ENCODE measurements around the gene SNAPC5. TPM values are rescaled to one million over a fixed set of nuclear protein-coding genes. Genes with fewer than 3 reads are reported as not detected.

SNAPC5 gene
- total RNA-seq, 1 experiment from 2014 or later = 28.3 TPM

- Histone ChIP-seq H3K9me3 (ENCODE audit: control insufficient read depth in 1 of 2, insufficient read depth in 1 of 2, low read depth in 1 of 2, low read length in 2 of 2) (no peaks in the 10 kb centered on the region), H2AFZ (ENCODE audit: low read depth, low read length, poor library complexity, severe bottlenecking) (no peak overlapping the region), H3K27ac (ENCODE audit: low read depth, low read length) (no peak overlapping the region), H3K27me3 (ENCODE audit: insufficient read depth, low read length) (no peaks in the 10 kb centered on the region), H3K4me1 (ENCODE audit: control insufficient read depth in 1 of 2, insufficient read depth in 2 of 2, low read length in 2 of 2) (no peaks in the 10 kb centered on the region), H4K20me1 (ENCODE audit: insufficient read depth) (no peaks in the 10 kb centered on the region), H3K9me2 (ENCODE audit: insufficient read depth) (no peaks in the 10 kb centered on the region), H3K79me2 (ENCODE audit: insufficient read depth, low read length) (no peaks in the 10 kb centered on the region; the same call in 1 of the 2 replicates), H3K4me2 (ENCODE audit: low read length) (no peak overlapping the region), H3K4me3 (replicated peaks in 1 of 2; ENCODE audit: low read depth in 1 of 2, low read length in 2 of 2) (no peak overlapping the region), H3K9ac (ENCODE audit: low read length) (no peak overlapping the region), H3K36me3 (ENCODE audit: control insufficient read depth in 1 of 2, insufficient read depth in 2 of 2, low read length in 2 of 2) (peaks cover 28 to 32% of the 10 kb centered on the region in 2 experiments; a peak in 3 of 4 replicates)
- no peak for ATAC-seq
- no peak for DNase-seq (ENCODE audit: low read depth, low spot score)
- intact Hi-C loops (cut with micrococcal nuclease) = no loop called here
- CTCF ChIA-PET = no interaction called here
- POLR2A ChIA-PET = no interaction called here
- RAD21 ChIA-PET (ENCODE audit: low non-redundant PET in 1 of 2, low total read pairs in 2 of 2, uncharacterized antibody in 2 of 2, unreplicated experiment in 2 of 2) = no interaction called here
- no TSS peak for BruUV-seq (replicated peaks)
- no peak for TF ChIP-seq CTCF (IDR thresholded peaks at IDR 0.05 in 2 of 3, conservative IDR thresholded peaks at IDR 0.05 in 1 of 3; ENCODE audit: borderline replicate concordance in 1 of 3, insufficient read depth in 1 of 3, low read depth in 2 of 3, low read length in 2 of 3)
- TF ChIP-seq SP1 (IDR thresholded peaks at IDR 0.05; ENCODE audit: low read depth) = no peak
- no peak for TF ChIP-seq ELF1 (IDR thresholded peaks at IDR 0.05; ENCODE audit: borderline replicate concordance, low read depth)
- TF ChIP-seq POLR2AphosphoS5 (IDR thresholded peaks at IDR 0.05; ENCODE audit: low read depth, low read length) = no peak
- no peak for TF ChIP-seq CBX3 (IDR thresholded peaks at IDR 0.05; ENCODE audit: low read depth)
- TF ChIP-seq TCF7L2 (IDR thresholded peaks at IDR 0.05; ENCODE audit: borderline replicate concordance, extremely low read depth, insufficient read depth, insufficient read length) = no peak
- no peak for TF ChIP-seq ZBTB33 (IDR thresholded peaks at IDR 0.05; ENCODE audit: extremely low read depth, insufficient replicate concordance, low read length)
- no peak for TF ChIP-seq CEBPB (IDR thresholded peaks at IDR 0.05; ENCODE audit: low read depth)
- no peak for TF ChIP-seq REST (IDR thresholded peaks at IDR 0.05; ENCODE audit: low read depth)
- TF ChIP-seq ZNF274 (IDR thresholded peaks at IDR 0.05; ENCODE audit: low read depth, low read length) = no peak
- no peak for TF ChIP-seq FOSL1 (IDR thresholded peaks at IDR 0.05; ENCODE audit: low read depth)
- no peak for TF ChIP-seq EGR1 (IDR thresholded peaks at IDR 0.05; ENCODE audit: low read depth)
- TF ChIP-seq POLR2A (IDR thresholded peaks at IDR 0.05; ENCODE audit: borderline replicate concordance, extremely low read depth, insufficient read depth, insufficient read length) = no peak
- no peak for TF ChIP-seq RAD21 (IDR thresholded peaks at IDR 0.05; ENCODE audit: low read depth)
- TF ChIP-seq EZH2phosphoT487 (IDR thresholded peaks at IDR 0.05; ENCODE audit: borderline replicate concordance) = no peak
- no peak for TF ChIP-seq EZH2 (IDR thresholded peaks at IDR 0.05)
- no peak for TF ChIP-seq MAX (IDR thresholded peaks at IDR 0.05)
- TF ChIP-seq ATF3 (IDR thresholded peaks at IDR 0.05) = no peak
Observed at GRCh38 chr15:66524838-66525237, 27.3 kb upstream of the SNAPC5 start.
